Measurements from ENCODE around the gene DMRT3.
"Not testable (repeated sequence)": the region's sequence is repeated elsewhere in the genome, so short reads cannot be mapped to it uniquely, and the experiment has no call there.

DMRT3 gene

DNA sequence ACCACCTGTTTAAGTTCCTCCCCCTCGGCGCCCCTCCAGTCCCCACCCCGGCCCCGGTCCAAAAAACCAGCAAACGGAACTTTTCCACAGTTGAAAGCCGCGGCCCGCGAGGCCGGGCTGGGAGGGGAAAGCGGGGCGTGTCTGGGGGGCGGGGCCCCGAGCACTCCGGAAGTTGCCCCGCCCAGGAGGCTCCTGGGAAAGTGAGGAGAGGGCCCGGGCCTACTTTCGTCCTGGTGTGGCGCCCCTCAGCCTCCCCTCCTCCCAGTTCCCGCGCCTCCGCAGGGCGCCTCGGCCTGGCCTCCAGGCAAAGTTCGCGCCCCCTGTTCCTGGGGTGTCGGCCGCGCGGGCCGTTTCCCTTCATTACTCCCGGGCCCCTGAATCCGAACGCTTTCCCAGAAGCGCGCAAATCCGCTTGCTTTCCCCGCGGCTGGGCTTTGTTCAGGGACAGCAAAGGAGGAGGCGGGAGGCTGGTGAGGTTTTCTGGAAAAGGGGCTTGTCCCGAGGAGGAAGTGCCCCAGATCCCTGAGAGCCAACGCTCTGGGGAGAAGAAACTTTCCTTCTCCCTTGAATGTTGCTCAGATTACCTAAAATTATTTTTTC lies 4.5 kb upstream of the DMRT3 start:
- no peak for DNase-seq

DNA sequence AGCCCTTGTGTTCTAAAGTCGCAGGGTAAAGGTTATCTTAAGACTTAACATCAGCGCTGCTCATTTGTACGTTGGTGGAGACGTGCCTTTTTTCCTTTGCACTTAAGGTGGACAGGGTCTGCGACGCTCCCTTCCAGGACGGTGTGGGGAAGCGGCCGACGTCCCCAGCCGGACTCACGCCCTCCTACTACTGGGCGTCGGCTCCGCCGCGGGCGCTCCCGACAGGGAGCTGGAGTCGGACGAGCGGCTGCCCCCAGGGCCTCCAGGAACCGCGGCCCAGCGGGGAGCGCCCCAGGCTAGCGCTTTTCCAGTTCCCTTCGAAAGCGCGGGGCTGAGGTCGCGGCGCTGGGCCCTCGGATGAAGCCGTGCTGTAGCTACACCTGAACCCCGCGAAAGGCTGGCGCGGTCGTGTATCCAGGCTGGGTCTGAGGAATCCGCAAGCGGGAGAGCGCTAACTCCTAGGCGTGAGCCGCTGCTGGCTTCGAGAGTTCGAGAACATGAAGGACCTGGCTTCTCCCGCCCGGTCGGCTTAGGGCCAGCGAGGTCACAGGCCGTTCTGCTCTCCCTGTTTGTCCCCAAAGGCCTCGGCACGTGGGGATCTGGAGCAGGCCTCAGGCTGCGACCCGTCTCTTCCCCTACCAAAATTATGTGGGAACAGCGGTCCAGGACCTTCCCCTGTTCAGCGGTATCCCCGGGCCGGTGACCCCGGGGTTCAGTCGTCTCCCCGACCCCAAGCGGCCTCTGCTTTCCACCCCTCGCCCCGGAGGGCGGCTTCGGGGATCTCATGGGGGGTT lies 3.8 kb upstream of the DMRT3 start:
- DNase-seq, result no peak

- DNase-seq, result no peak
Observed at GRCh38 chr9:973295-973834, 3.1 kb upstream of the DMRT3 start.

DNA sequence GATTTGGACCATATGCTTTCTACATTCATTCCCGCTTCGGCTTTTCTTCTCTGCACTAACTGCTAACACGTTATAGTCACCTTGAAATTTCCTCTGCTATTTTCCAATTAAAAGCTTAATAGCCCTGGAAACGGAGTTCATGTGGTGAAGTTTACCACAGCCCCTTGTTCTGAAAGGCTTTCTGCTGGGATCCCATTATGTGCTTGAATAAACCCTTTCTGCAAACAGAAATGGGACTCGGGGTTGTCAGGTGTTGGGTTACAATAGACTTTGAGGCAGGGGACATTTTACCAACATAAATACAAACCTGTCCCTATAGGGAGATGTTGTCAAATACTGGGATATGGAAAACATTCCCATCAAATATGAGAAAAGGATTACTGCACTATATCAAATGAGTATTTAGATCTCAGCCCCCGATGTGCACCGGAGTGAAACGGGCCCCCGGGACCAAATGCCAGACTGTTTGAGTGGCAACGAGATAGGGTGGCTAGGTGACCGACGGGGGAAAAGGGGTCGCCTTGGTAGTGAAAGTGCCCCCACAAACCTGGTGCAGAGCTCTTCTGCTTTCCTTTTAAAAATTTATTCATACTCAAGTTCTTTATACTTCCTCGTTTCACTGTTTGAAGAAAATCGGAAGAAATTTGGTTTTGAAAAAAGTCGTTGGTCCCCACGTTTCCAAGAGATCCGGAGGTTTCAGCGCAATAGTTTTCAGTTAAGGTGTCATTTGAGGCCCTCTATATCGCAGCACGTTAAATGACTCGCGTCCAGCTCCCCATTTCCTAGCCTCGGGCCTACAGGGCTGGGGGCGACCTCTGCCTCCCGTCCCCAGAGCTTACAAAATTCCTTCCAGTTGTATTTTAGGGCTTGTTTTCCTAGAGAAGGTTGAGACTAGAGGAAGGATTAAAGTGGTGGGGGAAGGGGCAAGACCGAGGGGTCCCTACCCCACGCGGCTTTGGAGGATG lies 2.1 kb upstream of the DMRT3 start:
- DNase-seq, result peak in 2 of 3 experiments; percentile 2 to 40

DNA sequence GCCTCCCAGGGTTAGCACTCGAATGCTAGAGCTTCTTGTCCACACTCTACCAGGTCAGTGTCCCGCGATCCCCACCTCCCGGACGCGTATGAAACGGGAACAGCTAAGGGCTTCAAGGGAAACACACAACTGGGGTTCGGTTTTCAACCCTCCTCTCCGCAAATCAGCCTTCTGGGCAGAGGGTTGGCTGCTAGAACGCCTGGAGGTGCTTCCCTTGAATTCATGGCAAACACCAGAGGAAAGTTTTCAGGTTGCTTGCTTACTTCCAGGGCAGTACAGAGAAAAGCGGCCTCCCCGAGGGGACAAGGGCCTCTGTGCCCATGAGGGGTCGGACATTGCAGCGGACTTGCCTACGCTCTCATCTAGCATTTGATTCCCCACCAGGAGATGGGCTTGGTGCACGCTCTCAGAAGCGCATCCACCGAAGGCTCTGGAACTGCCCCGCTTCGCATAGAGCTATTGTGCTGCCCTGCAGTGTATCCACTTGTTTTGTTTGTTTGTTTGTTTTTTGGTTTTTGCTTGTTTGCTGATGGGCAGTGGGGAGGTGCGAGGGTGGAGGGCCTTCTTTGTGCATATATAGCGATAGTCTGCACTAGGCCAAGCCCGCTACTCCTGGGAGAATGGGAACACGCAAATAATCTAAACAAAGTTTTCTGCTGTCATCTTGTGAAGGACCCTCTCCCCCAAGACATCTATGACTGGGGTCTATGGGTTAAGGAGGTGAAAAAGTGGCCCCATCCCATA lies 1.3 kb upstream of the DMRT3 start:
- no peak for DNase-seq

- no peak for DNase-seq
Observed at GRCh38 chr9:975740-976257, 656 bp upstream of the DMRT3 start.

GRCh38 chr9:976943-977837 lies 735 bp downstream of the DMRT3 start:
- DNase-seq, result peak in 1 of 3 experiments; percentile 71

GRCh38 chr9:977838-978830 lies 1.7 kb downstream of the DMRT3 start:
- no peak for DNase-seq

DNA sequence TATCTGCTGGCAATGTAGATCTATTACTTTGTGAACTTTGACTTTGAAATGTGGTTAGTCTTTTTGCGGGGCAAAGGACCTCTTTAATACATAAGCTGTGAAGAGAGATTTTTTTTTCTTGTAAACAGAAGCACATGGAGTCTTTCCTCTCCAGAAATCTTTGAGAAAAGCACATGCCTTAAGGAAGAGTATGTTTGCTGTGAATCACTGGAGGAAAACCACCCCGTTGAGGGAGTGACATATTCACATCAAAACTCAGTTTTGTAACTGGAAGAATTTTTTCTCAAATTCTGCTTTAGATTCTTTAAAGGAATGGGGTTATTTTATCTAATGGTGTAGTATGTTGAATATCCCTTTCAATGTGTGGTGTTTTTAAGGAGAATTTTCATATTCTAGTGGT lies 3.5 kb downstream of the DMRT3 start:
- no peak for DNase-seq

GRCh38 chr9:980640-981039 lies 4.2 kb downstream of the DMRT3 start:
- DNase-seq, result no peak

- no peak for DNase-seq
Observed at GRCh38 chr9:981491-981898, 5.0 kb downstream of the DMRT3 start.

DNA sequence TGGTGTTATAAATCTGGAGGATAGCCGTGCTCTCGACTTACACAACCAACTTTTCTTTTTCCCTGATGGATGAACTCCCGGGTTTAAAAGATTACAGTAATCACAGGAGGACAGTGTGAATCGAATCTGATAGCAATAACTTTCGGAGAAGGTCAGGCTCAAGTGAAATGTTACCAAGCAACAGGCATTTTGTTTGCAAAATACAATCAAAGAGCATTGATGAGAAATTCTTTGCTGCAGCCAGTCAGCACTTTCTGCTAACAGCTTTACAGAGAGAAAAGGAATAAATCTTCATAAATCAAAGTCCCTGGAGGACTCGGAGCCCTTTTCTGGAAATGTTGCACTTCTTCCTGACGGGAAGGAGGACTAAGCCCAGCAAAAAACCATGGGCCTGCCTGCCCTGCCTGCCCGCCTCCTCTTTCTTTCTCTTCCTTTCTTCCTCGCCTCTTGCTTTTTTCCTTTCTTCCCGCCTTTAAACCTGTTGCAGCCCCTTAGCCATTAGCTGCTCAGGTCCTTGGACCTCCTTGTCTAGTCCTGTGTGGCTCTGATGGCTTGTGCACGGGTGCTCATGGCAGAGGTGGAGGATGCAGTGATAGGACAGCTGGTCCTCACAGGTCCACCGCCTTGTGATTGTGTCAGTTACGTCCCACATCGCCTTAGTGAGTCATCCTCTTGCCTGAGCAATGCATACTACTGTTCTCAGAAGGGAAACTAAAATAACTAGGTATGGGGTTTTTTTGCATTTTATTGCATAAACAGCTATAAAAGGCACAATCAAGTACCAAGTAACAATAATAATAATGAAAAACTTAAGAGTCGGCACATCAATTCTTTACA lies 6.2 kb downstream of the DMRT3 start:
- no peak for DNase-seq

GRCh38 chr9:994005-994404 lies 17.6 kb downstream of the DMRT3 start:
- no peak for DNase-seq

DNA sequence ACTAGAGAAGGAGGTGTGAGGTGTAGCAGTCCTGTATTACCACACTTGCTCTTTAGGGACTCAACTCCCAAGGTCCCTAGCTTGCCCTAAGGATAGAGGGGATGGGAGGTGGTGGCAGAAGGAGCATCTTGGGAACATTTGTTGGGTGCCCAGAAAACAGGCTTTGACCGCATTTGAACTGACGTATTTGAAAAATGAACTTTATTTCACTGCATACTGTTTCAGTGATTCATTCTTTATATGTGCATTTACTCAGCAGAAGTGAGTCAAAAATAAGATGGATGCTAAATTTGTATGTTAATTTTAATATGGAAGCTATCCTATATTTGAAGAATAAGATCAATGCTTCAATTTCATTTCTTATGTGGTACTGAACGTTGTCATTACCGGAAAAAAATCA lies 18.7 kb downstream of the DMRT3 start:
- no peak for DNase-seq

DNA sequence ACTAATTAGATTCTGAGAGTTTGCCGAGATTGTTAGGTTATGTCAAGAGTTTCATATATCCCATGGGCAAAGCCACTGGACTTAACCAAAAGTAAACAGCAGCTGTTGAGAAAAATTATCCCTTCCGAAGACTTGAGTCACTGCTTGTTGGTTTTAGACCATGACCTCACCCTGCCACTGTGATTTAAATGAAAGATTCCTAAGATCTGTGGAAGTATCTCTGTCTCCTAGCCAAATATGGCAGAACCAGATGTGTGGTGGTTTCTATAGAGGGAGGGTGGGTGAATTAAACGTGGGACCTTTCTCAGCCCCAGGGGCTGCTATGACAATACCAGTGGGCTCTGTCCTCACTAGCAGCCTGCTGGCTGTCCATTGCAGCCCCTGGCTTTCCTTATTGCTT lies 19.3 kb downstream of the DMRT3 start:
- DNase-seq, result no peak

GRCh38 chr9:998299-999110 lies 22.1 kb downstream of the DMRT3 start:
- DNase-seq, result not testable (repeated sequence)

DNA sequence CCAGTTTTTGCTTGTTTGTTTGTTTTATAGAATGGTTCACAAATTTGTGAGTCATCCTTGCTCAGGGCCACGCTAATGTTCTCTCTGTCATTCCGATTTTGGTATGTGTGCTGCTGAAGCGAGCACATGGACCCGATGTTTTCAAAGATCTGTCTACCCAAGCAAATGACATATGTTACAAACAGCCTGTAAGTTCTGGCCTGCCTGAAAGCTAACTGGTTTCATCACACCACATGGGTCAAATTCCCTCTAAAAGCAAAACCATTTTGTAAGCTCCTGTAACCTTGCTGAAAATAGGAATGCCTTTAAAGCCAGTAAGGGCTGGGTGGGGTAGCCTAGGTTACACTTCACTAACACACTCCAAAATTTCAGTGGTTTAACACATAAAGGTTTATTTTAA lies 25.4 kb downstream of the DMRT3 start:
- no peak for DNase-seq

GRCh38 chr9:1002678-1003077 lies 26.2 kb downstream of the DMRT3 start:
- no peak for DNase-seq
